ENCODE results near the gene PRAC2.

Gene PRAC2

DNA sequence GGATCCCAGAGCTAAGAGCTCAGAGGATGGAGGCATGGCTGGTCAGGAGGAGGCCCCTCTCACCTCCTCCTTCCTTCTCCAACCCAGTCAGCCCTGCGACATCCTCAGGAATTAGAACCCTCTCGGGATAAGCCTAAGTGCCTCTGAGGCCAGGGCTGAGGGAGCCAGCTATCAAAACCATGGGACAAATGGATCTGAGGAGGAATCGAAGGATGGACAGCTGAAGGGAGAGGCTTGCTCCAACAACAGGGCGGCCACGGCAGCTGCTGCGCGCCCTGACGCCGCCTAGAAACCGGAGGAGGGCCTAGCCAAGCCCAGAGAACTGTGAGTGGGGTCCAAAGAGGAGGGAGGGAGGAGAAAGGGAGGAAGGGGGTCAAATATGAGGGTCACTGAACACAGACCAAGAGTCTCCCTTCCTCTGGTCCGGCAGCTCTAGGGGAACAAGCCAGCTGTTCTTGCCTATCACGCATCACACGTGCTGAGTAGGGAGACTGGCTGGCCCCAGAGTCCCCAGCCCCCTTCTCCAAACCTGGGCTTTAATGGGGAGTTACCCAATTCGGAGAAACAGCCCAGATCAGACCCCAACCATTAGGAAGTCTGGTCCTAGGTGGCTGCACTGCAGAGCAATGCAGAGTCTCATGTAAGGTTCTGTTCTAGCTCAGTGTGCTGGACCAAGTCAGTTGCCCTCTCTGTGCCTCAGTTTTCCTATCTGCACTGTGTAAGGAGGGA lies 11.5 kb downstream of the PRAC2 start:
- no peak for DNase-seq

DNA sequence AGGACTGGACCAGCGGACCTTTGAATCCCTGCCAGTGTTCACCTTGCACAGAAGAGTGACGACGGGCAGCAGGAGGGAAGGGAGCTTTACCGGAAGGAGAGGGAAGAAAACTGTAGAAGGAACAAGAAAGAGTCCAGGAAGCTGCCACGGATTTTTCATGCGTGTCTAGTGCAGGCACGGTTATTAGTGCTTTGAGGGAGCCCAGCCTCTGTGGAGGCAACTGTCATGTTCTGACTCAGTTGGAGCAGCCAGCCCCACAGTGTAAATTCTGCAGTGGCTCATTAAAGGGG lies 12.0 kb downstream of the PRAC2 start:
- DNase-seq = no peak

DNA sequence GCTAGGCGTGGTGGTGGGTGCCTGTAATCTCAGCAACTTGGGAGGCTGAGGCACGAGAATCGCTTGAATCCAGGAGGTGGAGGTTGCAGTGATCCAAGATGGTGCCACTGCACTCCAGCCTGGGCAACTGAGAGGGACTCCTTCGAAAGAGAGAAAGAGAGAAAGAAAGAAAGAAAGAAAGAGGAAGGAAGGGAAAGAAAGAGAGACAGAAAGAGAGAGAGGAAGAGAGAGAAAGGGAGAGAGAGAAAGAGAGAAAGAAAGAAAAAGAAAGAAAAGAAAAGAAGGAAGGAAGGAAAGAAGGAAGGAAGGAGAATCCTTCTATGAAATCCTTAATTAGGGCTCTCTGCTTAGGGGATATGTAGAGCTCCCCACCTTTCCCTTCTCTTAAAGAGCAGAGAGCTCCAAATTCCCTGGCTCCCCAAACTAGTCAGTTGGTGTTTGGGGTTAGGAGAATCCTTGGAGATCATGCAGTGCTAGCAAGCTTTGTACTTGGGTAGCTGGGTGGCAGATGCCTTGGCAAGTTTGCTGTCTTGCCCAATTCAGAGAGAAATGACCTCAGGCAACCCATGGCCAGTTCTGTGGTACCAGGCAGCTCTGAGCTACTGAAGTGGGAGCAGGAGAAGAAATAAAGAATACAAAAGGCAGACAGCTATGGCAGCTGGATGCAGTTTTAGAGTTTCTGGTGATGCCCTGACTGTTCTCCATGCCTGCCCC lies 14.5 kb downstream of the PRAC2 start:
- DNase-seq = no peak

DNA sequence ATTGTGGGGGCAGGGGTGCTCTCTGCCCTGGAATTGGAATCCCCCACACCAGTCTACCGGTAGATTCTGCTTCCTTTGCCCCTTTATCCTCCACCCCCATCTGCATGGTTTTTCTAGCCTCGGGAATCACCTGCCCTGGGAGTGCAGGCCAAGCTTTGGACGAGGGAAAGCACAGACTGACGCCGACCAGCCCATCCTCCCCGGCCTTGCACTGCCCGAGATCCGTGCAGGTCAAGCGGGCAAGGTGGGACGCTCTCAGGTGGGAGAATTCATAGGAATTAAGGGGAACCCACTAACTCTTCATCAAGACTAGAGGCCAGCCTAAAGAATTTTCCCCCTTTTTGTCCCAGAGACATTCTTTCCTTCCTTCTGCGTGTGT lies 15.4 kb downstream of the PRAC2 start:
- no peak for DNase-seq

DNA sequence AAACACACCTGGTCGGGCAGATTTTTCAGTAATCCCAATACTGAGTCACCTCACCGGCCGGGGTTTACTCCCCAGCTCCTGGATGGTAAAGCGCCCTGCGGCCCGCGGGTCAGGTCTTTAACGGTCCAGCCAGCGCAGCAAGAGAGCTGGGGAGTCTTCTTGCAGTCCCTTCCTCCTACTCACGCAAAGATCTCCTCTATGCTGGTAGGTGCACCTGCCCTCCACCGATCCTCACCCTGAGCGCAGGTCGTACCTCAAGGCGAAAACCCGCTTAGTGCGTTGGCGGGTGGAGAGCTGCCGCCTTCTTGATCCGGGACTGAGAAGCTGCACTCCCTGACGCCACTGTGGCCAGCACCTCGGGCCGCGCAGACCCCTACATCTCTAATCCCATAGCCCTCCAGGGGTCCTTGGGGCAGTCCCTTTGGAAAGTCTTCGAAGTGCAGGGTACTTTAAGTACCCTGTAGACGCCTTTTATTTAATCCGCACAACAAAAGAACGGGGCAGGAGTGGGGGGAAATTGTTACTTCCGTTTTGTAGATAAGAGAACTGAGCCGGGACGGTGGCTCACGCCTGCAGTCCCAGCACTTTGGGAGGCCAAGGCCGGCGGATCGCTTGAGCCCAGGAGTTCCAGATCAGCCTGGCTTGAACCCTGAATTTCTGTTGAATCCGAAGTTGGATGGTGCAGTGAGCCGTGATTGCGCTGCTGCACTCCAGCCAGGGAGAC lies 16.0 kb downstream of the PRAC2 start:
- no peak for DNase-seq

DNA sequence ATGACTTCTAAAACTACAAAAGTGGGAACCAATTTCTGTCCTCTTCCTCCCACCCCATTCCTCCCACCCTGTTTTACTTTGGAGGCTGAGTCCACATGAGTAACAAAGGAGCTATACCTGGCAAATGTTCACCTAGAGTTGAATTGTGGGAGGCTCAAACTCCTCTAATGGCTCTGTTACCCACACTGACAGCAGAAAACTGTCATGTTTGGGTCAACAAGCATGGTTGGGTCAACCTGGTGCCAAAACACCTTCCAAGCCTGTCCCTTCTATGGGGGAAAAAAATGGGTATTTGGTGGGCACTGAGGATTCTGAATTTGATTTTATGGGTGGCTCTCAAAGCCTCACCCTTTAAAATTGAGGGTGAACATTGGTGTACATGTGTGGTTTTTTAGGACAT lies 17.6 kb downstream of the PRAC2 start:
- no peak for DNase-seq

DNA sequence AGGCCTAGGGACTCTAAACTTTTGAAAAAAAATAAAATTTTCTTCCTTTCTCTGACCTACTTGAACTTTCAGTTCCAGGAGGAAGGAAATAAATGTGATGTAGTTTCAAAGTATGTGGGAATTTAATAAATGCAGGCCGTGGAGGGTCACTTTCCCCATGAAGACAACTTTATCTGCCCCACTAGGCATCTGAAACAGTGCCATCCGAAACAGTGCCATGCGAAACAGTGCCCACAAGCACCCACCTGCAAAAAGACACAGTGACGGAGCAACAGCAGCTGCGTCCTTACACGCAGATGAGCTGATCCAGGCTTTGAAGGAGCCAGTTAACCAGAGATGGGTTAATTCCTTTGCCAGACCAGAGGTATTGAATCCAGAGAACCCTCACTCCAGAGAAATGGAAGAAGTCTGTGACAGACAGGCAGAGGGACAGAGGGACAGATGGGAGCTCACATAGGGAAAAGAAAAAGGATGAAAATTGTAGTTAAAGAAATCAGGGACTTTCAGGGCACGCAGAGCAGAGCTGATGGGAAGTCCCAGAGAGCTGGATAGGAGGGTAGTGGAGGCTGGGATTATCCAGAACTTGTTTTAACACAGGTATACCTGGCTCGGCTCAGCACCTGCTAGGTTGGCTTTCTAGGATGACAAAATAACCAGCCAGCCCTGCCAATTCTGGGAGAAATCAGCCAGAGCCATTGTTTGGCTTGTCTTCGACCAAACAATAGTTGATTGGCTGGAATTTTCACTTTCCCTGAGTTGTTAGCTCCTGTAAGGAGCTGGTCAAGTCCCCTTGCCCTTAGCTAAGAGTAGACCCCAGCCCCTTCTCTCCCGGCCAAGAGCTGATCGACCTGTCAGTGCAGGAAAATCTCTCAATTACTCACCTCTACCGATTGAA lies 22.6 kb downstream of the PRAC2 start:
- no peak for DNase-seq

DNA sequence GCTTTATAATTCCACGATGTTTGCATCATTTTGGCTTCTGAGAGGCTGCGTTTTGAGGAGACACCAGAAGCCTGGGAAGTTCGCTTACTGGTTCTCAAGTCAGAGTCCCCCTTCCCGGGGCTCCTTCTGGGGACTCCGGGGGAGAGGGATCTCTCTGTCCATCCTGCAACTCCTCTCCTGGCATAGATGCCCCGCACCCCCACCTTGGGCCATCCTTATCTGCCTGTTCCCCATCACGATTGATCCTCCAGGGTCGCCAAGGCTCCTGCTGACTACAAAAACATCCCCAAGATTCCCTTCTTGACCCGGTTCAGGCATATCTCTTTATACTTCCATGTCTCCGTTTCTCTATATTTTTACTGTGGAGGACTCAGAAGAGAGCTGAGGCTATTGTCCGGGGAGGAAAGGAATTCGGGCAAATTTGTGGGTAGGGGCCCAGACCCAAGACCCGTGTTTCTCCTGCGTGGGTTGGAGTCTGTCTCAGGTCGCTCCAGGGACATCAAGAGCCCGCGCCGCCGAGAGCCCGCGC lies 24.0 kb downstream of the PRAC2 start:
- DNase-seq = no peak

DNA sequence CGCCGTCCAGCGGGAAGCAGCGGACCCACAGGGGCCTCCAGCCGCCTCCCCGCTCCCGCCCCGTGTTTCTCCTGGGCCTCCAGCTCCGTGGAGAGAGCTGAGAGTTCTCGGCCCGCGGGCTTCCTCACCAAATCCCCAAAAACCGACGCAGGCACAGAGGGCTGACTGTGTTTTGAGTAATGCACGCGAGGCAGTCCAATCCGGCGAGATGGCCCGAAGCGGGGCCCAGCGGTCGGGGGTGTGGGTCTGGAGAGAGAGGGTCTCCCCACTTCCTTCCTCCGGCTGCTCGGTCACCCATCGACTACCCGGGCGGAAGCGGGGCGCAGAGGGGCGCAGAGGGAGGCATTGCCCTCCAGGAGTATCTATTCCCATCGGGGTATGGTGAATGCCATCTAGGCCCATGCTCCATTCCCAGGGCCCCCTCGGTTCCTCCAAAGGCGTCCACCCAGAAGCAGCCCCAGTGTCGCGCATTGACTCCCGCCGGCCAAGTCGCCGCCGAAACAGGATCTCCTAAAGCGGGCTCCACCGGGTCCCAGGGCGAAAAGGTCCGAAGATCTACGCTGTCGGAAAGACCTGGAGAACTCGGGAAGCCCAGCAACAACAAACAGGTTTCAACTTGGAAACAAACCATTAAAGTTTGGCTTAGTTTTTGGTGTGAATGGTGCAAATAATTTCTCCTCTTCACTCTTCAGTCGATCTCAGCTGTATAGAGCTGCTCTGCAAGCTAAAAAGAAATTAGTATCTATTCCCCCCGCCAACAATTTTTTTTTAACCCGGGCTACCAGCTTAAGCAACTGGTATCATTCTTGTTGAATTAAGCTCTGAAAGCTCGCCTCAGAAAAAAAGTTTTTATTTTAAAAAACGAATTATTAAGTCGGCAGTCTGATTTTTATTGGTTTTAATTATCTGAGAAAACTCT lies 24.7 kb downstream of the PRAC2 start:
- no peak for DNase-seq

DNA sequence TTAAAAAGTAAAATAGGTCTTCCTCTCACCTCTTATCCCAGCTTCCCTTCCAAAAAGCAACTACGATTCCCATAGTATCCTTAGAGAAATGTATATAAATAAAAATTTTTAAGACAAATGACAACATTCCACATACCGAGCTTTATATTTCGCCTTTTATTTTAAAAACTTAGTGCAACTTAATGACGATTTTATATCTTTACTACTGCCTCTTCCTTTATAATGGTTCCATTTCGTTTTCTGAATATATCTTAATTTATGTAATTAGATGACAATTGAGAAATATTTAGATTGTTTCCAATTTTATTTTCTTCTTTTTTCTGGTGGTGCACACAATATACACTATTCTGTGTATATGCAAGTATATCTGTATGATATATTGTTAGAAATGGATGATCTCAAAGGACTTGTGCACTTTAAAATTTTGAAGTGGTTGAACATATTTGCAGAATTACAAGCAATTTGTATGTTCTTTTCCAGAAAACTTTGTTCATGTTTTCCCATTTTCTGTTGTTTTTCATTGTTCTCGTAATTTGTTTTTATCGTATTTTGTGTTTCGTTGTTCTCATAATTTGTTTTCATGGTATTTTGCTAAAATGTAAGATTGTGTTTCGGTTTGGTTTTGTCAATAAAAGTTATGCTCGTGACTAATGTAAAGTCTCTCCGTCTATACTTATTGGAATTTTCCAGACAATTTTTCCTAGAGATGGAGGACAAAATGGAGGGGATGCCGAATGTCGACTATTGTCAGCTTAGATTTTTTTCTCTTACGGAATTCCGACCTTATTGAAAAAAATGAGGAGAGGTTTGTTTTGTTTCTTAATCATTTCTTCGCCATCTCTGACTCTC lies 26.0 kb downstream of the PRAC2 start:
- DNase-seq = no peak

DNA sequence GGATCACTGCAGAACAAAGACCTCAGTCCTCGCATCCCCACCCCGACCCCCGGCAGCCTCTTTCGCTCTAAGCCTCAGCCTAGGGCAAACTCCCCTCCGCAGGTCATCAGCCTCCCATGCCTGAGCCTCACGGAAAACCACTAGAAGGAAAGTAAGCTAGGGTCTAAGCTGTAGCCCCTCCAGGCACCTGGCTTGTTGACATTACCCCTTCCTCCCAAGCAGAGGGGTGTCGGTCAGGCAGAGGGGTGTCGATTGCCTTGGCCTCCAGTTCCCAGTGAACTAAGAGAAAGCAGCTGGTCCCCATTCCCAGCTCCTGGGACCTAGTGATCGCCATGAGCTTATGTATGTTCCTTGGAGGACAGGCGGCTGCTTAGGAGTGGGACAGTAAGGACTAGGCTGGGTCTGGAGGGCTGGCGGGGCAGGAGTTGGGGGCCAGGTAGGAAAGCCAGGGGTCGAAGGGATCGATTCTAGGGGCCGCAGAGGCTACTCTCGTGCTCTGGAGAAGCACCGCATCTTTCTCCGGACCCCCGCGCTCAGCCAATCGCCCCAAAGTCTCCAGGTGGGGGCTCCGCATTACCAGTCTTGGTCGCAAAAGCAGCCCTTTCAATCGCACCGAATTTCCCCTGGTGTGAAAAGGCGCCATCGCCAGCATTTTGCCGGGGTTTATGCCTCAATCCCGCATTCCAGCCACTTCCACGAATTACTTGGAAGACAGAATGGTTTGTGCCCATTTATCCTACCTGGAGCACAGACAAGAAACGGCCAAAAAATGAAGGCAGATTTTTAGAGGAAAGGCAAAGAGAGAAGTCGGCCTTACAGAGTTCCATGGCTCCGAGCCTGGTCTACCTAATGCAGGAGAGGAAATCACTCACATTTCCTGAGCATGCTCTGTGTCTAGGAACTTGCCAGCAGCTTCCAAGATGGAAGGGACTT lies 26.9 kb downstream of the PRAC2 start:
- no peak for DNase-seq

DNA sequence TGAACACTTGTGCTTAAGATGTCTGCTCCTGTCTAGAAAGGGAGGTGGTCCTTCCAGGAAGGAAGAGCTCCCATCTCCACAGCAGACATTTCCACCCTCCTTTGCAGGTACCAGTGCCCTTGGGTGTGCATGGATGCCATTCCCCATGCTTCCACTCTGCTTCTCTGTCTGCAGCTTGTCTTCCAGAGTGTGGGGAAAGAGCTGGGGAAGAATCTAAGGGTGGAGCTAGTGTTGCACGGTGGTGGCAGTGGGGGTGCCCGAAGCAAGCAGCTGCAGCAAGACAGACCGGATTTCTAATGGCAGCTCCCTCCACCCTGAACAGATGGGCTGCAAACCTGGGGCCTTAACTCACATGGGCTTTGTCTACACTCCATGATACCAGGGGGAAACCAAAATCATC lies 28.2 kb downstream of the PRAC2 start:
- no peak for DNase-seq

DNA sequence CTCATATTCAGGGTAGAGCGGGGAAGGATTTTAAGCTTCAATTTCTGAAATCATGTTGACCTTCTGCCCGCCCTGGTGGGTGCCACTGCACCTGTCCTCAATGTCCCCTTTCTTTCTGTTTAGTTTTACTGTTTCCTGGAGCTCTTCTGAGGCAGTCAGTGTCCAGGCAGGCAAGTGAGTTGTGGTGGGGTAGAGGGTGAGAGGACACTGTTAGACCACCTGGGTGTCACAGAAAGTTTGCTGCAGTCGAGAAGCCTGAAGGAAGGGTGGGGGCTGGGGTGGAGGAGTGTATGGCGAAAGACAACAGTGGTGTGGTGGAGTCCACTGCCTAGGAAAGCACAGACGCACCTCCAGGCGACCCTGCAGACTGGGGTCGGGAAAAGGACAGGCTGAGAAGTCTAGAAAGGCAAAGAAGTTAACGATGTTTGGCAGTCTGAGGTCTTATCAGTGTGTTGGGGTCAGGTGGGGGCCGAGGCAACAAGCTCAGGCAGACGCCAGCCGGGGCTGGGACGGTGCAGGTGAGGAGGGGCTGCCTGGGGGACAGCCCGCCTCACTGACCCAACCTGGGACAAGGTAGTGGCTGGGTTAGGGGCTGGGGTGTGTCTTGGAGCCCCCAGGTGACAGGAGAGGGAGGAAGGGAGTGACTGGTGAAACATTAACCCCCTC lies 28.9 kb downstream of the PRAC2 start:
- DNase-seq = no peak

DNA sequence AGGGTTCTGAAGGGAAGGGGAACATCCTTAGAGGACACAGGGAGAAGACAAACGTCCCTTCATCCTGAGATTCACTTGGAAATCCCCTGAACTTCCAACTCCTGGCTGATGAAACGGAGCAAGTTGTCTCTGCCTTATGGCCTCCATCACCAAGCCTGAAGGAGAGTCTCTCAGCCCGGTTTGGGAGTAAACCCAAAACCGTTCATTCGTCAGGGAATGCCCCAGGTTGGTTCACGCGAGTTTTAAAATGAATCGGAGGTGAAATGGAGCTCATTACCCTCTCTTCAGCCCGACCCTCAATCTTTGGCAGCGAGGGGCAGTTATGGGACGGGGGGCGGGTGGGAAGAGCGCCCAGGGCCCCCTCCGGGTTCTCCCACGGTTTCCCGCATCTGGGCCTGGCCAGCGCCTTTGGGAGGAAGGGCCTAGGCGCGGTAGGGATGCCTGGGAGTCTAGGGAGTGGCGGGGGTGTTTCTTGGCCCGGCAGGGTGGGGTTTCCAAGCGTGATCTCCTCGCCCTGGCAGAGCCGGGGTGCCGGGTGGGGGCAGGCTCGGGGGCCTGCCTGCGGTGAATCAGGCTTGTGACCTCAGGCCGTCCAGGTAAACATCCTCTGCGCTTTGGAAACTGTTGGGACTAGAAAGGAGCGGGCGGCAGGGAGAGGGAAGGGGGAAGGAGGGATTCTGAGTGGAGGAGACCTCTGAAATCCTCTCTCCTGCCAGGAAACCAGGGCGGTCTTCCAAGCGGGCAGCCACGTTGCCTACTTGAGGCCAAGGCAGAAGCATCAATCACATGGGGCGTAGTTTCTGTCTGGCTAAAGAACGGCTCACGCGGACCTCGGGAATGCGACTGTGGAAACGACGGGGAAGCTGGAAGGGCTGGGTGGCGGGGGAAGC lies 29.7 kb downstream of the PRAC2 start:
- DNase-seq = no peak

DNA sequence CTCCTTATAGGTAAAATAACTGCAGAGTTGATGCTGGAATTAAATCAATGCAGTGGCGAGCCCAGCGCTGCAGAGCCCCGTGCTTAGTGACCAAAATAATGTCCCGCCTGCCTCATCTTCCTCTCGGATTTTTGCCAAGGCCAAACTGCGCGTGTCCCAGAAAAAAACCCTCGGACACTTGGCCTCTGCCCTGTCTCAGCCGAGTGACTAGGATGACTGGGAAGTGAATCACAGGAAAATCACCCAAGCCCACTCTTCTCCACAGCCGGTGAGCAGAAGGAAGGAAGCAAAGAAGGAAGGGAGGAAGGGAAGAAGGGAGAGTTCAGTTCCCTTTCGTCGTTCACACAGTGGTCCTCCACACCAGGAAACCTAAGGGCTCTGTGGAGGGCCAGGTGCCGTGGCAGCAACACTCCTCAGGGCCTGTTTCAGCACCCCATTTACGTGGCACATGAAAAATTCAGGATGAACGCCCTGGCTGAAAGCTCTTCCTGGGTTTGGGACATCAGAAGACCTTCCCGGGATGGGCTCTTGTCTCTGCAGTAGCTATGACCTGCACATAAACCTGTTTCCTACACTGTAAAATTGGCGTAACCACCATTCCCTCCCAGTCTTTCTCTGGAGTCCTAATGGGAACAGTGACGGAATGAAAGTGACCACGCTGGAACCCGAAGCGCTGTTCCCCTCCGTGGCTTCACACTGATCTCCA lies 31.0 kb downstream of the PRAC2 start:
- DNase-seq = no peak

DNA sequence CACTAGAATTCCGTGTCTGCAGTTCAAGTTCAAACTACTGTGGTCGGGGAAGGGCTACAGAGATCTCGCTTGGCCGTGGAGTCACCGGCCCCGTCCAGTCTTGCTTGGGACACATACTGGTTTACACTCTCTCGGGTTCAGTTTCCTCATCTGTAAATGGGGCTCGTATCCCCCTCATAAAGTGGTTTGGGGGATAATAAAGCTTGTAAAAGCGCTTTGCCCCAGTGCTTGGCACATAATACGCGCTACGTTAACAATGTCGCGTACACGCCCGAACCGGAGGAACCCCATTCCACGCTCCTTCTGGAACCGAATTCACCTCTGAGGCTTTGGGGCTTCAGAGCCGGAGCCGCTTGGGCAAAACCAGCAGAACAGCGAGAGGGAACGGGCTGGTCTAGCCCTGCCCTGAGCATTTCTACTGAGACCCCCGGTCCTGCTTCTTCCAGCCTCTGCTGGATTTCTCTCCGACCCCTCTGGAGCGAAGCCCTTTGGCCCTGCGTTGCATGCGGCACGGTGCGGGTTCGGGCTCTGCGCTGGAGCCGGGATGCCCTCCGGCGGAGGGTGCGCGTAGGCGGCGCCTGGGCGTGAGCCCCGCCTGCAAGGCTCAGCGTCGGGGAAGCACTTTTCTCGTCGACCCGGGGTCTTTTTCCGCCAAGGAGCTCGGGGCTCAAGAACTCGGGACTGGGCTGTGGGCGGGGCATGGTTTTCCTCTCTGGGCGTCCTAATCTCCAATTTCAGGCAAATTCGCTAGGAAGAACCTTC lies 31.7 kb downstream of the PRAC2 start:
- no peak for DNase-seq

DNA sequence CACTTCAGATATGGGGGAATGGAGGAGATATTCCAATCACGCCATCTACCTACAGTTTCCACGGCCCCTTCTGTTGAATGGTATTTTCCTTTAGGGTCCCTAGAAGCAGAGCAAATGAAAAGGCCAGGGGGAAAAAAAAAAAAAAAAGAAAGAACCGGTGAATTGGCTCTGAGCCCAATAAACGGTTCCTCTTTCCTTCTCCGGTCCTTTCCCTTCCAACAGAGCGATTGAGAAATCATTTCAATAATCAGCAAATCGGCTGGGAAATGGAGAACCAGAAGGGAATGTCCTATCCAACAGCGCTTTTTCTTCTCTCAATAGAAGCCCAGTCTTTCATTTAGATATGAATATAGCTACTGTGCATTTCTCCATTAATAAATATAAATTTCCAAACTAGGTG lies 32.4 kb downstream of the PRAC2 start:
- DNase-seq = no peak
